Activated CD8-positive, alpha-beta memory T cell treated with anti-CD3 and anti-CD28 coated beads for 1 hour (primary cell): ENCODE measurements around the gene CYP2S1.
A peak's percentile ranks its signal among the peaks of the same experiment; 100 is the strongest.
"Not testable (repeated sequence)": the region's sequence is repeated elsewhere in the genome, so short reads cannot be mapped to it uniquely, and the experiment has no call there.

ENCODE experiments used
- DNase-seq, 2 donors: peaks; one replicate each; pipeline ENCODE4 v3.0.0-alpha.2; 2020; ENCODE audit warnings: low read depth in 1 of 2; ENCODE audit errors: extremely low read depth in 1 of 2

CYP2S1 gene

DNA sequence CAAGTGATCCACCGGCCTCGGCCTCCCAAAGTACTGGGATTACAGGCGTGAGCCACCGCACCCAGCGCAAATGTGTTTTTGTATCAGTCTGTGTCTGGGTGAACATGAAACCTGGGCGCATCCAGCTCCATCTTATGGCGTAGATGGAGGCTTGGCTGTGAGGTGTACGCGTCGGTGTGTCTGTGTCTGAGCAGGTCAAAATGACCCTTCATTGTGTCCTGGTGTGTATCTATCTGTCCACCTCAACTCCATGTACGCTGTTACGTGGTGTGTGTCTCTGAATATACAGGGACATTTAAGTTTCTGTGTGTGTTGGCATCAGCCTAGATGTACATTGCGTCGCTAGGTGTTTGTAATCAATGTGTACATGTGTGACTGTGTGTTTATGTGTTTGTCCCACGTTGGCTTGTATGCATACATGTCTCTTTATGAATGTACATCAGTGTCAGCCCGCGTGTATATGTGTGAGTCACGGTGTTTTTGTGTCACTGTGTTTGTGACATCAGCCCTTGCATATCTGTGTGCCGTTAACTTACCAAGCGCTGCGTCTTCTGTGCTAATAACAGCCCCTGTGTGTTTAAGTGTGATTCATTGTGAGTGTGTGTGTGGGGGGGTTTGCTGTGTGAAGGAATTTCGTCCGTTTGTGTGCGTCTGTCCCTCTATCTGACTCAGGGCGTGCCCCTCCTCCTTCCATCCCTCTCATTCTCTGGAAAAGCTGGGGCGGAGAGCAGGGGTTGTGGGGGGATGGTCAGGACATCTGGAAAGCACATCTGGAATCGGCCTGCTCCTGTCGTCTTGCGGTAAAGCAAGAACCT lies 32.4 kb downstream of the CYP2S1 start:
- no peak for DNase-seq

DNA sequence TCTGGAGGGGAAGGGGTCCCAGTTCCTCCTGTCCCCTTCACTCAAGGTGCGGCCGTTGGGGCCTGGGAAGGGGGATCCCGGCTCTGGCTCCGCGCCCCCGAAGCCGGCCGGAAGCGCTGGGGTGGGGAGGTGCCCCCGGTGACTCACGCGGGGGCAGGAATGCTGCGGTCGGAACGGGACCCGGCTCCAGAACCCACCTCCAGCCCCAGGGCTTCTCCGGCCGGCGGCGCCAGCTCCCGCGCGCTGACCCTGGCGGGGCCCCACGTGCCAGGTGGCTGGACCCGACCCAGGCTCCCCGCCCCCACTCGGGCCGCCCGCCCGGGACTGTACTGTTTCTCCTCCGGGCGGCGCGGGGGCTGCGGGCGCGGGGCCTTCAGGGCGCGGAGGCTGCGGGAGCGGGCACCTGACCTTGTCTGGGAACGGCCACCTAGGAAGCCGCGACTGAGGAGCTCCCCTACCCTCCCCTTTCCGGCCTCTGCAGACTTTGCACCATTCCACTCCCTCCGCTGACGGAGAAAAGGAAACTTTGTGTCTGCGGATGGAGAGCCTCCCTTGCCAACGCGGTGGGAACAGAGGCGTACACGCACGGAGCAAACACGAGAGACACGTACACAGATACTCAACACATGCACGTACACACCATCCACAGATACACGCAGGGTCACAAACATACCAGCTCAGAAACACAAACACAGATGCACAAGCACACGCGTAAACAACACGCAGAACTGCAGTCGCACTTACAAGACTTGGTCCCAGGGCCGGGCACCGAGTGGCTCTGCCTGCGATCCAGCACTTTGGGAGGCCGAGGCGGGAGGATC lies 33.2 kb downstream of the CYP2S1 start:
- DNase-seq, result peak in 1 of 2 donors; percentile 16

DNA sequence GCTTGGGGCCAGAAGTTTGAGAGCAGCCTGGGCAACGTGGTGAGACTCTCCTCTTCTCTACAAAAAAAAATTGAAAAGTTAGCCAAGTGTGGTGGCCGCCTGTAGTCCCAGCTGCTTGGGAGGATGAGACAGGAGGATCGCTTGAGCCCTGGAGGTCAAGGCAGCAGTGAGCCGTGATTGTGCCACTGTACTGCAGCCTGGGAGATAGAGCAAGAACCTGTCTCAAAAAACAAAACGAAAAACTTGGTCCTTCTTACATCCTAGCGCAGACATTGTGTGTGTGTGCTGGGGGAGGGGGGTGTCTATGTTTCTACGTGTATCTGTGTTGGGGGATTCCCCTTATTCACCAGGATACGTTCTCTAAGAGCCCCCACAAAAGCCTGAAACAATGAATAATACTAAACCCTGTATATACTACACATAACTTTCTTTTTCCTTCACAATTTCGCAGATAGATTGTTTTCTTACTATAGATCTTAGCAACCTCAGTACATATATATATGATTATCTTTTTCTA lies 33.9 kb downstream of the CYP2S1 start:
- DNase-seq, result no peak

DNA sequence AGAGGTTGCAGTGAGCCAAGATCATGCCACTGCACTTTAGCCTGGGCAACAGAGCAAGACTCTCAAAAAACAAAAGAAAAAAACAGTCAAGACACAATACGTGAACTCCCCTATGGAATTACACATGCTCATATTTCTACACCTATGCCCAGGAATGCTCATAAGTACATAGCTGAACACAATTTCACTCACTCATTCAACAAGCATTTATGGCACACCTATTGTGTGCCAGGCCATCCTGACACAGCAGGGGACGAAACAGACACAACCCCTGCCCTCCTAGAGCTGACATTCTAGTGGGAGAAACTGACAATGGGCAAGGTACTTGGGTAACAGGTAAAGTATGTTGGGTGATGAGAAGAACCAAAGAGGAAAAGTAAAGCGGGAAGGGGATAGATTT lies 35.5 kb downstream of the CYP2S1 start:
- no peak for DNase-seq

DNA sequence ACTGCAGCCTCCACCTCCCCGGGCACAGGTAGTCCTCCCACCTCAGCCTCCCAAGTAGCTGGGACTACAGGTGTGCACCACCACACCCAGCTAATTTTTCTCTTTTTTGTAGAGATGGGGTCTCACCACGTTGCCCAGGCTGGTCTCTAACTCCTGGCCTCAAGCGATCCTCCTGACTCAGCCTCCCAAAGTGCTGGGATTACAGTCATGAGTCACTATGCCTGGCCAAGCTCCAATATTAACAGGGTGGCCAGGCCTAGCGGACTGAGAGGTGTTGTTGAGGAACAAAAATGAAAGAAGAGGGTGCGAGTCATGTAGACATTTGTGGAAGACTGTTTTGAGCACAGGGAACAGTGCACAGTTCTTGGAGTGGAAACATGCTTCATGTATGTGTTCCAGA lies 36.3 kb downstream of the CYP2S1 start:
- not testable (repeated sequence) for DNase-seq

DNA sequence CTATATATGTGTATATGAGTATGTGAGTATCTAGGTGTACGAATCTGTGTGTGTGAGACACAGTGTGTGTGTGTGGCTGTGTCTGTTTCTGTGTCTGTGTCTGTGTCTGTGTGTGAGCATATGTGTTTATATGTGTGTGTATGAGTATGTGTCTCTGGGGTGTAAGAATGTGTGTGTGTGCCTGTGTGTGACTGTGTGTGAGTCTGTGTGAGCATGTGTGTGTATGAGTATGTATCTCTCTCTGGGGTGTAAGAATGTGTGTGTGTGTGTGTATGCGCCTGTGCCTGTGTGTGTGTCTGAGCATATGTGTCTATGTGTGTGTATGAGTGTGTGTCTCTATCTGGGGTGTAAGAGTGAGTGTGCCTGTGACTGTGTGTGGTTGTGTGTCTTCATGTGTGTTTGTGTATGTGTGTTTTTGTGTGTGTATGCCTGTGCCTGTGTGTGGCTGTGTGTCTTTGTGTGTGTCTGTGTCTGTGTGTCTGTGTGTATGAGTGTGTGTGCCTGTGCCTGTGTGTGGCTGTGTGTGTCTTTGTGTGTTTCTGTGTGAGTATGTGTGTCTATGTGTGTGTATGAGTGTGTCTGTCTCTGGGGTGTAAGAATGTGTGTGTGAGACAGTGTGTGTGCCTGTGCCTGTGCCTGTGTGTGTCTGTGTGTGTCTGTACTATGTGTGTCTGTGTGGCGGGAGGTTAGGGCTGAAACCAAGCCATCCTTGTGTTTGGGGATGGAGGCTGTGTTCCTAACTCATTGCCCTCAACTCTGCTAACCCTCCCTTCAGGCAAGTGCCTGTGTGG lies 37.2 kb downstream of the CYP2S1 start:
- DNase-seq, result no peak

DNA sequence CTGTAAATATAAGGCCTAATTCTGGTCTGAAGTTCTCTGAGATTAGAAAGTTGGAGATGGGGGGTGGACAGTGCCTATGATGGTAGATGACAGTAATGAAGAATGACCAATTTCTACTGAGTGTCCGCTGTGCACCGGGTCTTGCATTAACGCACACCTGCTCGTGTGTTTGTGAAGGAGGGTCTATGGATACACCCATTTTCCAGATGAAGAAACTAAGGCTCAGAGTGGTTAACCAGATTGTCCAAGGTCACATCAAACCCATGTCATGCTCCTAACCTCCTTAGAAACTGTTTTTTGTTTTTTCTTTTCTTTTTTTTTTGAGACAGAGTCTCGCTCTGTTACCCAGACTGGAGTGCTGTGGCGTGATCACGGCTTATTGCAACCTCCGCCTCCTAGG lies 39.7 kb downstream of the CYP2S1 start:
- DNase-seq, result no peak

DNA sequence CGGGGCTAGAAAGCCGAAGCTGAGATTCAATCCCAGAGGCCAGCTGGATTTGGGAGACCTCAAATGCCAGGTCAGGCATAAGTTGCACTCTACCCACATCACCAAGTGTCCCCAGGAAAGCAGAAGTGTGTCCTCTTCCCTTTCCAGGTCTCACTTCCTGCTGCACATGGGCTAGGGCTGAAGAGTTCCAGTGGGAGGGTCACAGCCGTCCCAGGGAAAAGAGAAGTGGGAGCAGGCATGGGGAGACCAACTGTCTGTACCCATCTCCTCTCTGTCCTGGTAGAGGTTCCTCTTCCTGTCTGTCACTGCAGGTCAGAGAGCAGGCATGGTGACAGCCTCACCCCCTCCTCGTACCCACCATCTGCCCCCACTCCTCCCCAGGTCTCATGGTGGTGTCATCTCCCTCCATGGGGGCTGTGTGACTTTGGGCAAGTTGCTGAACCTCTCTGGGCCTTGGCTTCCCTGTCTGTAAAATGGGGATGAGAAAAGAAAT lies 40.8 kb downstream of the CYP2S1 start:
- DNase-seq, result no peak

DNA sequence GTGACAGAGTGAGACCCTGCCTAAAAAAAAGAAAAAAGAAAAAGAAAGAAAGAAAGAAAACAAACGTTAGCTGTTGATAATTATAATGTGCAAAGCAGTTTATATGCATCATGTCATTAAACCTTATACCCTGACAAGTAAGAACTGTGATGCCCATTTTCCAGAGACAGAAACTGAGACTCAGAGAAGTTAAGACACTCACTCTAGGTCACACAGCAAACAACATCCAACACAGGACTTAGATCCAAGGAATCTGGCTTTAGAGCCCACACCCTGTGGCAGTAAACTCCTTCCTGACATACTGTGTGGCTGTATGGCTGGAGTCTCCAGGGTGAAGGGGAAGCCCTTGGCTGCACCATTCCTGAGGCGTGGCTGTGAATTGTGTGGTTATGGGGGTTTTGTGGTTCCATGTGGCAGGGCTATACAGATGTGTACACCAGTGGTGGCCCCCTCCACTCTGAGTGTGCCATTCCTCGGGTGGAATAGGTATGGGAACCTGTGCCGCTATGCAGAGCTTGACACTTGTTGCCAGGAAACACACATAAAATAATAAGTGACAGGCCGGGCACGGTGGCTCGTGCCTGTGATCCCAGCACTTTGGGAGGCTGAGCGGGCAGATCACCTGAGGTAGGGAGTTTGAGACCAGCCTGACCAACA lies 41.6 kb downstream of the CYP2S1 start:
- DNase-seq, result no peak

DNA sequence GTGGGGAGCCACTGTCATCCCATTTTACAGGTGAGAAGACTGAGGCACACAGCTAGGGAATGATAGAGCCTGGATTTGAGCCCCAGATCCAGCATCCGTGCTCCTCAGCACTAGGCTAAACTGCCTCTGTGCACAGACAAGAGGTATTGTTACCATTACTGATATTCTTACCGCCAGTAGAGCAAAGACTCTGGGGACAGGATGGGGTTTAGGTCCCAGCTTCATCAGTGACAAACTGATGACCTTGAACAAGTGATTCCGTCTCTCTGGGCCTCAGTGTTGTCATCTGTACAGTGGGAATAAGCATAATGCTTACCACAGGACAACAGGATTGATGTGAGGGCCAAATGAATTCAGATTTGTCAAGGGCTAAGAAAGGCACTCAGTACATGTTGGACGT lies 42.5 kb downstream of the CYP2S1 start:
- DNase-seq, result no peak

DNA sequence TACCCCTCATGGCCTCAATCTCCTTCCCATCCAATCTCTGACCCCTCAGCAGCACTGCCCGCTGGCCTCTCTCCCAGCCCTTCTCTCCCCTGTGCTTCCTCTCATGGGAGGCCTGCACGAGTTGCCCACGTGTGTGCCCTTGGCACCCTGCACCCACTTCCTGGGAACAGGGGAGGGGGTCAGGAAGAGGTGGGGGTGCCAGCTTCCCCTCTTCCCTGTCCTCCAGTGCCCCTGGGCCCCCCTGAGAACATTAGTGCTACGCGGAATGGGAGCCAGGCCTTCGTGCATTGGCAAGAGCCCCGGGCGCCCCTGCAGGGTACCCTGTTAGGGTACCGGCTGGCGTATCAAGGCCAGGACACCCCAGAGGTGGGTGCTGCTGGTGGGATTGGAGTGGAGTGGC lies 45.2 kb downstream of the CYP2S1 start:
- DNase-seq, result no peak

DNA sequence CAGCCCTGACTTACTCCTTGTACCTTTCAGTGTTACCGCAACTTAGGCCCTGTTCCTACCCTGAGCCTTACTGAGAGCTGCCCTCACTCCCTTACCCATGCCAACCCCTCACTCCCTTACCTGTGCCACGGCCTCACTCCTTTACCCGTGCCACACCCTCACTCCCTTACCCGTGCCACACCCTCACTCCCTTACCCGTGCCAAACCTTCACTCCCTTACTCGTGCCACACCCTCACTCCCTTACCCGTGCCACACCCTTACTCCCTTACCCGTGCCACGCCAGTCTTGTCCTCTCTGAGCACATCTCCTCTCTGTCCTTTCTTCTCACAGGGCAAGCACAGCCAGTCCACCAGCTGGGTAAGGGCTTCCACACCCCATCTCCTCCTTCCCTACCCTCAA lies 46.3 kb downstream of the CYP2S1 start:
- DNase-seq, result no peak

DNA sequence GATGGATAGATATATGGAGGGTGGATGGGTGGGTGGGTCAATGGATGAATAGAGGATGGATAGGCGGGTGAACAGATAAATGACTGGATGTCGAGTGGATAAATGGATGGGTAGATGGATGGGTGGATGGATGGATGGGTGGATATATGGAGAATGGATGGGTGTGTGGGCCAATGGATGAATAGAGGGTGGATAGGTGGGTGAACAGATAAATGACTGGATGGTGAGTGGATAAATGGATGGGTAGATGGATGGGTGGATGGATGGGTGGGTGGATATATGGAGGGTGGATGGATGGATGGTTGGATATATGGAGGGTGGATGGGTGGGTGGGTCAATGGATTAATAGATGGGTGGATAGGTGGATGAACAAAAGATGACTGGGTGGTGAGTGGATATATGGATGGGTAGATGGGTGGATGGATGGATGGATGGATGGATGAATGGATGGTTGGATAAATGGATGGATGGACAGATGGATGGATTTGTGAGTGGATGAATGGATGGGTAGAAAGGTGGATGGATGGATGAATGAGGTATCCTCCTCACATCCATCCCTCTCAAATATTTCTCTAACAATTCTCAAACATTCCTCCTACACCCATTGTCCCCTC lies 47.0 kb downstream of the CYP2S1 start:
- DNase-seq, result no peak

DNA sequence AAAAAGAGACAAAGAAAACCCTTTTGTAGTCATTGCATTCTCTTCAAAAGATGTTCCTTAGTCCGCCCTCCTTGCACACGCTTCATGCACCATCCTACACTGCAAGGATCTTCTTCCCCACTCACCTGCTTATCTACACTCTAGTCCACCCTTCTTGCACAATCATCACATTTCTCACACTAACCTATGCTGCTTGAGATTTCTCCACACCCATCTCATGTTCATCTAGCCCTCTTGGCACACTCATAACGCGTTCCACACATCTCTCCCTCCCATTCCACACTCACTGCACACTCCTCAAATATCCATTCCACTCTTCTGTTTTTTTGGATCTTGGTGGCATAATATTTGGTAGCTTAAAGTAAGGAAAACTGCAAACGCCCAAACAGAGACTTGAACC lies 48.8 kb downstream of the CYP2S1 start:
- DNase-seq, result no peak

DNA sequence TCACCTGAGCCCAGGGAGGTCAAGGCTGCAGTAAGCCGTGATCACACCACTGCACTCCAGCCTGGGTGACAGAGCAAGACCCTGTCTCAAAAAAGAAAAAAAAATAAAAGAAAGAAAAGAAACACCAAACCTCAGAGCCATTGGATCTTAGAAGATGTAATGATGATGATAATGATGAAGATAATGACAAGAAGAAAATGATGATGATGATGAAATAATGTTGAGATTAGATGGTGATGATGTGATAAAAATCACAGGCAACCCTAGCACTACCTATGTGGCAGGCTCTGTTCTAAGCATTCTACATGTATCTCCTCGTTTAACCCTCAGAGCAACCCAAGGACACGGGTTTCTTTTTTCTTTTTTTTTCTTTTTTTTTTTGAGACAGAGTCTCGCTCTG lies 51.1 kb downstream of the CYP2S1 start:
- no peak for DNase-seq

DNA sequence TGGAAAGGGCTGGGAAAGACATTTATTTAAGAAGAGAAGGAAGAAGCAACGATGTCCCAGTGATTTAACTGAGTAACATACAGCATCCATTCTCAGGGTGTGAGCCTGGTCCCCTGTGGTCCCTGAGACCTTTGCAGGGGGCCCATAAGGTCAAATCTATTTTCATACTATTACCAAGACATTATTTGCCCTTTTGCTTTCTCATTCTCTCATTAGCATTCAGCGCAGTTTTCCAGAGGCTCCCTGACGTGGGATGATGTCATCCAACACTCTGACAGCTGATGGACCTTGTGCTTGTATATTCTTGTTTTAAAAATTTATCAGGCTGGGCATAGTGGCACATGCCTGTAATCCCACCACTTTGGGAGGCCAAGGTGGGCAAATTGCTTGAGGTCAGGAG lies 52.8 kb downstream of the CYP2S1 start:
- DNase-seq, result no peak

DNA sequence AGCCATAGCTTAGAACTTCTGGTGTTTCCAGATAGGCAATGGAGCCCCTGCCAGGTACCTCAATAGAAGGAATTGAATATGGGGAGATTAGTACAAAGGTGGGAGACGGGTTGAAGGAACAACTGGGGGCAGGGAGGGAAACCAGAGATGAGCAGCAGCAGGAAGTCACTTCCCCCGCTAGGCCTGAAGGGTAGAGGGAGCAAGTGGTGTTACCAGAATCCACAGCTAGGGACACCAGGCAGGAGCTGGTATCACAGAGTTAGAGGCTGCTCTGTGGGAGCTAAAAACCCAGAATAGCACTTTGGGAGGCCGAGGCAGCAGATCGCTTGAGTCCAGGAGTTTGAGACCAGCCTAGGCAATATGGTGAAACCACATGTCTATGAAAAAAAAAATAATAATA lies 55.9 kb downstream of the CYP2S1 start:
- DNase-seq, result no peak

DNA sequence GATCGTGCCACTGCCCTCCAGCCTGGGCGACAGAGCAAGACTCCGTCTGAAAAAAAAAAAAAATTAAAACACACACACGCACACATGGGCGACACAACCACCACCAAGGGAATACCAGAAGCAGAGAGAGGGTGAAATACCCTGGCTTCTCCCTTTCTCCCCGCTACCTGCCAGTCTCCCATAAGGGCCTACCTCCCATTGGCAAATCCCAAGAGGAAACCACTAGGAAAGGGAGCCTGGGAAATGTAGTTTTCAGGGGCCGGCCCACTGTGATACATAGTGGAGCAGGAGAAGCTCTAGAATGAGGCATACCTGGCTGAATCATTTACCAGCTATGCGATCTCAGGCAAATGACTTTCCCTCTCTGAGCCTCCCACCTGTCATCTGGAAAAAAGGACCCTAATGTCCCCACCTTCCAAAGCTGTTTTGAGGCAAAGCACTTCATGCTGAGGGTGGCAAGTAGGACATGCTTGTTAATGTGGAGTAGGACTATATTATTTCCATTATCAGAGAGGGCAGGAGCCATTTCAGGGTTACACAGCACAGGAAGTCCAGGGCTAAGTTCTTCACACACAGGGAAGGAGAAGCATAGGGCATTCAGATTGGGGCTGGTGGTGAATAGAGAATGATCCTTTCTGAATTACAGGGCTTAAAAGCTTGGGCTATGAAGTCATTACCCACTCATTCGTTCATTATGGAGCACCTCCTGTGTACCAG lies 56.8 kb downstream of the CYP2S1 start:
- no peak for DNase-seq

DNA sequence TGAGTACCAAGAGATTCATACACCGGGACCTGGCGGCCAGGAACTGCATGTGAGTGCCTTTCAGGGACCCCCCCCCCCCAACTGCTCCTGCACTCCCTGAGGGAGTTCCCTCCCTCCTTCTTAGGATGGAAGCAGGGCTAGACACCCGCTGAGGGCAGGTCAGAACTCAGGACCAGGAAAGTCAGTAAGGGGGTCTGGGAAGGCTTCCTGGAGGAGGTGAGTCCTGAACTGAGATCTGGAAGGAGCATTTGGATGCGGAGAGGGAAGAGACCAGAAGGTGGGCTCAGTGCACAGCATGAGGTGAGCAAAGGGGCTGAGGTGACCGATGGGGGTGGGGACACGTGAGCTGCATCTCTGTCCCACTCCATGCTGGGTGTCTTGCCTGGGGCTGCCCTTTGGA lies 60.6 kb downstream of the CYP2S1 start:
- DNase-seq, result no peak

DNA sequence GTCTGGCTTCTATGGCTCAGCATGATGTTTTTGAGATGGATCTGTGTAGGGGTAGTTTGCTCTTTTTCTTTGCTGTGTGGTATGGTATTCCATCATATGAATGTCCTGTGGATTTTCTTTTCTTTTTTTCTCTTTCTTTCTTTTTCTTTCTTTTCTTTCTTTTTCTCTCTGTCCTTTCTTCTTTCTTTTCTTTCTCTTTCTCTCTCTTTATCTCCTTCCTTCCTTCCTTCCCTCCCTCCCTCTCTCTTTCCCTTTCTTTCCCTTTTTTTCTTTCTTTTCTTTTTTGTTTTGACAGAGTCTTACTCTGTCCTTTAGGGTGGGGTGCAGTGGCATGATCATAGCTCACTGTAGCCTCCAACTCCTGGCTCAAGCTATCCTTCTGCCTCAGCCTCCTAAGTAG lies 62.2 kb downstream of the CYP2S1 start:
- DNase-seq, result no peak
